GM23338 (cell line): ENCODE results near the gene PDZD7. TPM values are rescaled to one million over a fixed set of nuclear protein-coding genes. Genes with fewer than 3 reads are reported as not detected.

ENCODE experiments used
- ATAC-seq: fragments of 200-7000 bp; cut with Tn5 transposase; 3 replicates; pipeline ENCODE4 v1.9.1; 2020
- DNase-seq: peaks from one replicate; pipeline ENCODE4 v3.0.0-alpha.2; 2015; ENCODE audit warnings: low spot score
- H2AFZ ChIP-seq: fragments of 200-600 bp; sonication (generic); 2 replicates; pipeline ENCODE4 v1.8.0; 2016; ENCODE audit warnings: antibody characterized with exemption, mild to moderate bottlenecking, moderate library complexity
- H3F3A ChIP-seq: fragments of 200-600 bp; sonication (generic); replicated peaks from 2 replicates; pipeline ENCODE4 v1.8.0; 2017; ENCODE audit warnings: antibody characterized with exemption, mixed run types, low read depth
- H3K27ac ChIP-seq: fragments of 200-600 bp; sonication (generic); 2 replicates; pipeline ENCODE4 v1.6.1; 2016; ENCODE audit warnings: low read depth
- H3K27me3 ChIP-seq: fragments of 200-600 bp; sonication (generic); 2 replicates; pipeline ENCODE4 v1.8.0; 2016; ENCODE audit warnings: mild to moderate bottlenecking, mixed run types, moderate library complexity; ENCODE audit not compliant: insufficient read depth
- H3K36me3 ChIP-seq: fragments of 200-600 bp; sonication (generic); 2 replicates; pipeline ENCODE4 v1.8.0; 2016; ENCODE audit warnings: mild to moderate bottlenecking; ENCODE audit not compliant: insufficient read depth
- H3K4me1 ChIP-seq: fragments of 200-600 bp; sonication (generic); 2 replicates; pipeline ENCODE4 v1.8.0; 2016; ENCODE audit warnings: mild to moderate bottlenecking, moderate library complexity; ENCODE audit not compliant: insufficient read depth
- H3K4me2 ChIP-seq: fragments of 200-600 bp; sonication (generic); 2 replicates; pipeline ENCODE4 v1.7.1; 2017; ENCODE audit warnings: mixed run types
- H3K4me3 ChIP-seq: fragments of 200-600 bp; sonication (generic); 2 replicates; pipeline ENCODE4 v1.6.1; 2016; ENCODE audit warnings: mixed run types
- H3K79me2 ChIP-seq: fragments of 200-600 bp; sonication (generic); replicated peaks from 2 replicates; pipeline ENCODE4 v1.8.0; 2017; ENCODE audit warnings: mild to moderate bottlenecking; ENCODE audit not compliant: insufficient read depth
- H3K9me2 ChIP-seq: fragments of 200-600 bp; sonication (generic); 2 replicates; pipeline ENCODE4 v1.8.0; 2017; ENCODE audit not compliant: insufficient read depth
- H4K20me1 ChIP-seq: fragments of 200-600 bp; sonication (generic); replicated peaks from 2 replicates; pipeline ENCODE4 v1.8.0; 2017; ENCODE audit warnings: mild to moderate bottlenecking; ENCODE audit not compliant: insufficient read depth
- H3K27ac Mint-ChIP-seq: 2 replicates; pipeline ENCODE4 v1.8.0; 2020; ENCODE audit warnings: inconsistent platforms, mild to moderate bottlenecking, moderate library complexity, mixed read lengths
- H3K27me3 Mint-ChIP-seq: 3 replicates; pipeline ENCODE4 v1.8.0; 2022; ENCODE audit warnings: low read depth, mild to moderate bottlenecking, moderate library complexity, mixed read lengths, inconsistent platforms; ENCODE audit not compliant: insufficient read depth, poor library complexity
- H3K36me3 Mint-ChIP-seq: 3 replicates; pipeline ENCODE4 v1.8.0; 2021; ENCODE audit warnings: low read depth, mild to moderate bottlenecking, inconsistent platforms, moderate library complexity, mixed read lengths
- H3K4me1 Mint-ChIP-seq: 3 replicates; pipeline ENCODE4 v1.8.0; 2020; ENCODE audit warnings: mild to moderate bottlenecking, inconsistent platforms, mixed read lengths
- H3K4me3 Mint-ChIP-seq: 3 replicates; pipeline ENCODE4 v1.8.0; 2021; ENCODE audit warnings: moderate library complexity, mild to moderate bottlenecking, inconsistent platforms, mixed read lengths
- H3K9me3 Mint-ChIP-seq: 3 replicates; pipeline ENCODE4 v1.8.0; 2020; ENCODE audit warnings: moderate library complexity, mild to moderate bottlenecking, inconsistent platforms, mixed read lengths
- CTCF ChIP-seq, 2 experiments: fragments of 200-600 bp in 1 of 2; sonication (generic) in 1 of 2; conservative IDR thresholded peaks; 2 replicates each; pipeline versions ENCODE4 v1.5.1 to v1.6.1; 2016 to 2017; ENCODE audit warnings: antibody characterized with exemption in 2 of 2, low read depth in 2 of 2, mild to moderate bottlenecking in 2 of 2, moderate library complexity in 1 of 2
- ETS1 ChIP-seq: IDR thresholded peaks from 2 replicates; pipeline ENCODE4 v1.6.1; 2016; ENCODE audit warnings: antibody characterized with exemption
- EZH2phosphoT487 ChIP-seq: fragments of 200-600 bp; sonication (generic); IDR thresholded peaks from one replicate; pipeline ENCODE4 v1.8.1; 2018; ENCODE audit warnings: antibody characterized with exemption; ENCODE audit not compliant: unreplicated experiment
- JUNB ChIP-seq: IDR thresholded peaks from one replicate; pipeline ENCODE4 v1.6.1; 2016; ENCODE audit warnings: antibody characterized with exemption; ENCODE audit not compliant: unreplicated experiment
- REST ChIP-seq: IDR thresholded peaks from one replicate; pipeline ENCODE4 v1.6.1; 2018; ENCODE audit warnings: antibody characterized with exemption; ENCODE audit not compliant: unreplicated experiment
- STAT1 ChIP-seq: IDR thresholded peaks from one replicate; pipeline ENCODE4 v1.6.1; 2016; ENCODE audit warnings: antibody characterized with exemption; ENCODE audit not compliant: unreplicated experiment
- ZNF114 ChIP-seq: fragments of 250-450 bp; sonication (Bioruptor Pico); IDR thresholded peaks from 2 replicates; pipeline ENCODE4 v1.5.0; 2020; ENCODE audit warnings: mild to moderate bottlenecking, moderate library complexity
- ZNF331 ChIP-seq: fragments of 250-450 bp; sonication (Bioruptor Pico); IDR thresholded peaks from 2 replicates; pipeline ENCODE4 v1.5.0; 2020; ENCODE audit warnings: low read depth, mild to moderate bottlenecking, moderate library complexity
- polyA plus RNA-seq: library from polyadenylated mRNA; unstranded; fragments of >200 nt; fragmentation: Nextera tagmentation; extraction: Ambion mirVana; gene quantifications from 2 replicates; pipeline ENCODE4 v1.2.1, GENCODE V29; 2016
- total RNA-seq: library from RNA; depleted of rRNA; stranded (reverse); fragments of >200 nt; shearing (Covaris generic); gene quantifications from 2 replicates; pipeline ENCODE4 v1.2.3, GENCODE V29; 2014

The PDZD7 gene
- total and polyA plus RNA-seq, 2 experiments from 2014 or later = 1.7 to 2.3 TPM

GRCh38 chr10:101046332-101047238 is 15.7 kb upstream of the PDZD7 start:
- Histone ChIP-seq H3K36me3 (no peaks in the 10 kb centered on the region), H3K4me1 (peaks cover 42% of the 10 kb centered on the region), H3K79me2 (no peaks in the 10 kb centered on the region), H3K27ac (no peak overlapping the region), H3K4me3 (peak overlapping the region; percentile 49), H2AFZ (no peak overlapping the region), H3K9me2 (no peaks in the 10 kb centered on the region), H3K4me2 (peak overlapping the region; percentile 78), H3K27me3 (peaks cover 93% of the 10 kb centered on the region), H4K20me1 (peaks cover 24% of the 10 kb centered on the region), H3F3A (peaks cover 19% of the 10 kb centered on the region)
- ATAC-seq = peak; percentile 22
- Mint-ChIP-seq H3K27ac (no peak overlapping the region), H3K9me3 (no peaks in the 10 kb centered on the region), H3K4me3 (peak overlapping the region; percentile 61), H3K4me1 (peaks cover 47% of the 10 kb centered on the region), H3K27me3 (peaks cover 83% of the 10 kb centered on the region), H3K36me3 (no peaks in the 10 kb centered on the region)
- peak; percentile 75 for DNase-seq
- TF ChIP-seq CTCF (conservative IDR thresholded peaks at IDR 0.05; ENCODE audit: low read depth in 2 of 2) = peak in 1 of 2 experiments; percentile 12; a peak in 1 of 4 replicates
- TF ChIP-seq REST = no peak

GRCh38 chr10:101044117-101044516 is 13.2 kb upstream of the PDZD7 start:
- peaks cover 74% of the 10 kb centered on the region for H3K27me3 ChIP-seq
- Mint-ChIP-seq H3K4me3 (no peak overlapping the region), H3K36me3 (no peaks in the 10 kb centered on the region), H3K27ac (no peak overlapping the region), H3K4me1 (peaks cover 38% of the 10 kb centered on the region), H3K27me3 (peaks cover 63% of the 10 kb centered on the region), H3K9me3 (no peaks in the 10 kb centered on the region)
- peaks cover 13% of the 10 kb centered on the region; the same call in 1 of the 2 replicates for H4K20me1 ChIP-seq
- peaks cover 16% of the 10 kb centered on the region for H3F3A ChIP-seq
- no peak overlapping the region for H3K27ac ChIP-seq
- no peak overlapping the region for H2AFZ ChIP-seq
- H3K4me2 ChIP-seq = no peak overlapping the region
- H3K79me2 ChIP-seq = no peaks in the 10 kb centered on the region
- DNase-seq (no peak), ATAC-seq (no peak)
- H3K4me3 ChIP-seq = no peak overlapping the region
- peaks cover 31% of the 10 kb centered on the region for H3K4me1 ChIP-seq
- TF ChIP-seq ZNF331 (no peak), CTCF (conservative IDR thresholded peaks at IDR 0.05; ENCODE audit: low read depth in 2 of 2) (no peak), ETS1 (no peak), STAT1 (no peak), JUNB (no peak), REST (no peak), EZH2phosphoT487 (no peak), ZNF114 (CRISPR knock-in tag) (no peak)
- no peaks in the 10 kb centered on the region for H3K9me2 ChIP-seq
- no peaks in the 10 kb centered on the region for H3K36me3 ChIP-seq
